RWPE2 (cell line): ENCODE results near the gene FBN3.
"Not testable (repeated sequence)": the region's sequence is repeated elsewhere in the genome, so short reads cannot be mapped to it uniquely, and the experiment has no call there.

Source experiments
- ATAC-seq: fragments of 200-7000 bp; cut with Tn5 transposase; 3 replicates; pipeline ENCODE4 v1.9.1; 2021; ENCODE audit warnings: low read depth
- DNase-seq: peaks from one replicate; pipeline ENCODE4 v3.0.0-alpha.2; 2020; ENCODE audit warnings: low spot score
- H3K27ac ChIP-seq: fragments of 450-650 bp; 2 replicates; pipeline ENCODE4 v1.5.1; 2017; ENCODE audit warnings: mild to moderate bottlenecking; ENCODE audit not compliant: poor library complexity, severe bottlenecking
- H3K27me3 ChIP-seq: fragments of 250-450 bp; sonication (Bioruptor Pico); 2 replicates; pipeline ENCODE4 v1.5.1; 2021; ENCODE audit warnings: mild to moderate bottlenecking, moderate library complexity; ENCODE audit not compliant: insufficient read depth, poor library complexity, severe bottlenecking
- H3K36me3 ChIP-seq: fragments of 250-450 bp; sonication (Bioruptor Pico); 2 replicates; pipeline ENCODE4 v1.5.1; 2020; ENCODE audit warnings: low read depth, mild to moderate bottlenecking, moderate library complexity
- H3K4me1 ChIP-seq: fragments of 250-450 bp; sonication (Bioruptor Pico); 2 replicates; pipeline ENCODE4 v1.5.1; 2021; ENCODE audit warnings: mild to moderate bottlenecking, moderate library complexity; ENCODE audit not compliant: insufficient read depth, poor library complexity, severe bottlenecking
- H3K4me3 ChIP-seq: fragments of 250-450 bp; sonication (Bioruptor Pico); 2 replicates; pipeline ENCODE4 v1.5.1; 2021; ENCODE audit warnings: mild to moderate bottlenecking, moderate library complexity; ENCODE audit not compliant: severe bottlenecking
- H3K9me3 ChIP-seq: fragments of 250-450 bp; sonication (Bioruptor Pico); 2 replicates; pipeline ENCODE4 v1.5.1; 2021; ENCODE audit warnings: mild to moderate bottlenecking, moderate library complexity; ENCODE audit not compliant: severe bottlenecking
- TF ChIP-seq, protein P1 (sequence below): fragments of 450-650 bp; IDR thresholded peaks from one replicate; pipeline ENCODE4 v1.5.1; 2017; ENCODE audit warnings: mild to moderate bottlenecking, moderate library complexity; ENCODE audit not compliant: poor library complexity, severe bottlenecking

Gene FBN3

DNA sequence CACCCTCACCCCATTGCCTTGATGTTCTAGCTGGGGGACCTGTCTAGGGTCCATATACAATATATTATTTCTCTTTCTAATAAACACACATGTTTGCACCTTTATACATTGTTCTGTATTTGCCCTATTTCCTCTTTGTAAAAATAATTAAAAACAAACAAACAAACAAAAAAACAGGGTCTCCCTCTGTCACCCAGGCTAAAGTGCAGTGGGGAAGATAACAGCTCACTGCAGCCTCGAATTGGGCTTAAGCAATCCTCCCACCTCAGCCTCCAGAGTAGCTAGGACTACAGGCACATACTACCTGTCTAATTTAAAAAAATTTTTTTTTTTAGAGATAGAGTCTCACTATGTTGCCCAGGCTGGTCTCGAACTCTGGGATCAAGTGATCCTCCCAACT is 5.9 kb upstream of the FBN3 start:
- Histone ChIP-seq H3K27me3 (no peaks in the 10 kb centered on the region), H3K27ac (no peak overlapping the region), H3K4me3 (no peak overlapping the region), H3K9me3 (no peaks in the 10 kb centered on the region), H3K36me3 (no peaks in the 10 kb centered on the region), H3K4me1 (peaks cover 8% of the 10 kb centered on the region)
- TF ChIP-seq, protein P1, sequence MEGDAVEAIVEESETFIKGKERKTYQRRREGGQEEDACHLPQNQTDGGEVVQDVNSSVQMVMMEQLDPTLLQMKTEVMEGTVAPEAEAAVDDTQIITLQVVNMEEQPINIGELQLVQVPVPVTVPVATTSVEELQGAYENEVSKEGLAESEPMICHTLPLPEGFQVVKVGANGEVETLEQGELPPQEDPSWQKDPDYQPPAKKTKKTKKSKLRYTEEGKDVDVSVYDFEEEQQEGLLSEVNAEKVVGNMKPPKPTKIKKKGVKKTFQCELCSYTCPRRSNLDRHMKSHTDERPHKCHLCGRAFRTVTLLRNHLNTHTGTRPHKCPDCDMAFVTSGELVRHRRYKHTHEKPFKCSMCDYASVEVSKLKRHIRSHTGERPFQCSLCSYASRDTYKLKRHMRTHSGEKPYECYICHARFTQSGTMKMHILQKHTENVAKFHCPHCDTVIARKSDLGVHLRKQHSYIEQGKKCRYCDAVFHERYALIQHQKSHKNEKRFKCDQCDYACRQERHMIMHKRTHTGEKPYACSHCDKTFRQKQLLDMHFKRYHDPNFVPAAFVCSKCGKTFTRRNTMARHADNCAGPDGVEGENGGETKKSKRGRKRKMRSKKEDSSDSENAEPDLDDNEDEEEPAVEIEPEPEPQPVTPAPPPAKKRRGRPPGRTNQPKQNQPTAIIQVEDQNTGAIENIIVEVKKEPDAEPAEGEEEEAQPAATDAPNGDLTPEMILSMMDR: no peak
- no peak for ATAC-seq
- DNase-seq: no peak

DNA sequence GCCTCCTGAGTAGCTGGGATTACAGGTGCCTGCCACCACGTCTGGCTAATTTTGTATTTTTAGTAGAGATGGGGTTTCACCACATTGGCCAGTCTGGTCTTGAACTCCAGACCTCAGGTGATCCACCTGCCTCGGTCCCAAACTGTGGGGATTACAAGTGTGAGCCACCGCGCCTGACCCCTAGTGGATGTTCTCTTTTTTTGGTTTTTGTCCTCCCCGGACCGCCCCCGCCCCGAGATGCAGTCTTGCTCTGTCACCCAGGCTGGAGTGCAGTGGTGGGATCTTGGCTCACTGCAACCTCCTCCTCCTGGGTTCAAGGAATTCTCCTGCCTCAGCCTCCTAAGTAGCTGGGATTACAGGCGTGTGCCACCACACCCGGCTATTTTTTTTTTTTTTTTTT is 4.6 kb upstream of the FBN3 start:
- not testable (repeated sequence) for H3K27ac ChIP-seq, H3K36me3 ChIP-seq, DNase-seq, H3K9me3 ChIP-seq, H3K4me1 ChIP-seq, H3K27me3 ChIP-seq, H3K4me3 ChIP-seq, ATAC-seq

DNA sequence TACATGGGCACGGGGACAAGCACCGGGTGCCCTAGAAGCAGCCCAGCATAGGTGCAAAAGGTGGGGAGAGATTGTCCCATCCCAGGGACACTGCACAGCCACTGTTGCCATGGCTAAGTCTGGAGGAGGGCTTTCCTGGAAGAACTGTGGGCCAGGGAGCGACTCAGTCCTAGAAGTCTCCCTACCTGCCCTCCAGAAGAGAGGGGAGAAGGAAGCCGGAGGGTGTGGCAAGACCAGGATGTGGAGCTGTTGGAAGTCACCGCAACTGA is 2.3 kb upstream of the FBN3 start:
- ATAC-seq (peak; percentile 23; the same call in 1 of the 3 replicates), DNase-seq (no peak)
- Histone ChIP-seq H3K36me3 (no peaks in the 10 kb centered on the region), H3K9me3 (no peaks in the 10 kb centered on the region), H3K27me3 (peaks cover 30% of the 10 kb centered on the region), H3K4me1 (peaks cover 8% of the 10 kb centered on the region), H3K4me3 (no peak overlapping the region), H3K27ac (no peak overlapping the region)
- TF ChIP-seq, protein P1: no peak

DNA sequence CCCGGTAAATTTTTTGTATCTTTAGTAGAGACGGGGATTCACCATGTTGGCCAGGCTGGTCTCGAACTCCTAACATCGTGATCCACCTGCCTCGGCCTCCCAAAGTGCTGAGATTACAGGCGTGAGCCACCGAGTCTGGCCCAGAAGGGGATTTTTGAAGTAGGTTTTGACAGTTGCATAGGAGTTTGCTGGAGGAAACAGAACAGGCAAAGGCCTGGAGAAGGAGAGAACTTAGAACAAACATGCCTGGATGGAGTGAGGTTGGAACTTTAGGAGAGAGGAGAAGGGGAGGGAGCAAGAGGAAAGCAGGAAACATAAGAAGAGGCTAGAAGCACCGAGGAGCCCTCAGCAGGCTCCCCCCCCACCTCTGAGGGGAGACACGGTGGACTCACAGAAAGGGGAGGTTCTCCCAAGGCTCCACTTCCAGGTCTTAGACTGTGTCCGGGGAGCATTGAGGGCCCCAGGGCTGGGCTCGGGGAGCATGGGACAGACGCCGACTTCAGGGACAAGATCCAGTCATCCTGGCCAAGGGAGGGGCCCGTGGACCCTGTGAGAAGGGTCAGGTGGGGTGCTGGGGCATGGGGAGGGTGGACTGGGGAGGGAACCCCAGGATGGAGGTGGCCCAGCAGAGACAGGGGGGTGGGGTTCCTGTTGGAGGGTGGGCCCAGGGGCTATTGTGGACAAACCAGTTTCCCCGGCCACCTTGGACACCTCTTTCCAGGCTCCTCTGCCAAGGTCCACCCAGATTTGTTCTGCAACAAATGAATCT is 1.8 kb upstream of the FBN3 start:
- H3K9me3 ChIP-seq: no peaks in the 10 kb centered on the region
- TF ChIP-seq, protein P1: no peak
- ATAC-seq: no peak
- peaks cover 8% of the 10 kb centered on the region for H3K4me1 ChIP-seq
- DNase-seq: no peak
- no peak overlapping the region for H3K27ac ChIP-seq
- H3K36me3 ChIP-seq: no peaks in the 10 kb centered on the region
- no peak overlapping the region for H3K4me3 ChIP-seq
- H3K27me3 ChIP-seq: peaks cover 35% of the 10 kb centered on the region

DNA sequence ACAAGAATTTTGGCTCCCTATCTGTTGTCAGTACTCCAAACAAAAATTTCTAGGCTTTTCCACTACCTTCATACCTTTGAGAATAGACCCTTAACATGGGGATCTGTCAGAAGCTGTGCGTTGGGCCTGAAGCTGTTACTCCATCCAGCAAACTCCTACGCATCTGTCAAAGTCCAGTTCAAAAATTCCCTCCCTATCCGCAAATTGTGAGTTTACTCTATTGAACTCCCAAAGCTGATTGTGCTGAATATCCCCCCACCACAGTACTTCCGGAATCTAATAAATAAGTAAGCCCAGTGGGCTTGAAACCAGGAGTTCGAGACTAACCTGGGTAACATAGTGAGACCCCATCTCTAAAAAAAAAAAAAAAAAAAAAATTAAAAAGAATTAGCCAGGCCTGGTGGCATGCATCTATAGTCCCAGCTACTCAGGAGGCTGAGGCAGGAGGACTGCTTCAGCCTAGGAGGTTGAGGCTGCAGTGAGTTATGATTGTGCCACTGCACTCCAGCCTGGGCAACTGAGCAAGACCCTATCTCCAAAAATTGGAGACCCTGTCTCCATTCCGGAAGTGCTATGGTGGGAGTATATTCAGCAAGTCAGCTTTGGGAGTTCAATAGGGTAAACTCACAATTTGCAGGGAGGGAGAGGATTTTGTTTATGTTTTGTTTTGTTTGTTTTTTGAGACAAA is 930 bp upstream of the FBN3 start:
- peaks cover 8% of the 10 kb centered on the region for H3K4me1 ChIP-seq
- H3K4me3 ChIP-seq: no peak overlapping the region
- no peak overlapping the region for H3K27ac ChIP-seq
- H3K36me3 ChIP-seq: no peaks in the 10 kb centered on the region
- H3K27me3 ChIP-seq: peaks cover 40% of the 10 kb centered on the region
- DNase-seq (no peak), ATAC-seq (no peak)
- H3K9me3 ChIP-seq: no peaks in the 10 kb centered on the region
- TF ChIP-seq, protein P1: no peak
